Central memory CD8-positive, alpha-beta T cell (primary cell): Measurements from ENCODE around the gene LAMC3.

Experiments
- ATAC-seq: fragments of 150-1000 bp; cut with Tn5 transposase; replicated peaks from 2 replicates; pipeline ENCODE4 v1.10.0; 2022; ENCODE audit warnings: mild to moderate bottlenecking, moderate FRiP score, moderate number of reproducible peaks; ENCODE audit not compliant: poor library complexity, severe bottlenecking; ENCODE audit errors: extremely low read depth
- DNase-seq, 2 donors: peaks; one replicate each; pipeline ENCODE4 v3.0.0; 2021; ENCODE audit warnings: low spot score in 2 of 2
- H3K27ac Mint-ChIP-seq: one replicate; pipeline ENCODE4 v1.8.0; 2022; ENCODE audit warnings: low read depth, mild to moderate bottlenecking, moderate library complexity, mixed read lengths
- H3K27me3 Mint-ChIP-seq: one replicate; pipeline ENCODE4 v1.8.0; 2022; ENCODE audit warnings: mixed read lengths
- H3K36me3 Mint-ChIP-seq: one replicate; pipeline ENCODE4 v1.8.0; 2022; ENCODE audit warnings: mild to moderate bottlenecking, moderate library complexity, mixed read lengths; ENCODE audit not compliant: insufficient read depth
- H3K4me1 Mint-ChIP-seq: one replicate; pipeline ENCODE4 v1.8.0; 2022; ENCODE audit warnings: mixed read lengths
- H3K4me3 Mint-ChIP-seq: one replicate; pipeline ENCODE4 v1.8.0; 2022; ENCODE audit warnings: mild to moderate bottlenecking, moderate library complexity, mixed read lengths
- H3K9me3 Mint-ChIP-seq: one replicate; pipeline ENCODE4 v1.8.0; 2022; ENCODE audit warnings: mixed read lengths

Gene LAMC3

GRCh38 chr9:131081868-131082267, 72.9 kb downstream of the LAMC3 start:
- H3K27me3 Mint-ChIP-seq: peaks cover 20% of the 10 kb centered on the region
- H3K27ac Mint-ChIP-seq: no peak overlapping the region
- H3K4me1 Mint-ChIP-seq: no peaks in the 10 kb centered on the region
- no peak for DNase-seq
- H3K4me3 Mint-ChIP-seq: no peak overlapping the region
- H3K9me3 Mint-ChIP-seq: no peaks in the 10 kb centered on the region
- no peak for ATAC-seq
- H3K36me3 Mint-ChIP-seq: no peaks in the 10 kb centered on the region

DNA sequence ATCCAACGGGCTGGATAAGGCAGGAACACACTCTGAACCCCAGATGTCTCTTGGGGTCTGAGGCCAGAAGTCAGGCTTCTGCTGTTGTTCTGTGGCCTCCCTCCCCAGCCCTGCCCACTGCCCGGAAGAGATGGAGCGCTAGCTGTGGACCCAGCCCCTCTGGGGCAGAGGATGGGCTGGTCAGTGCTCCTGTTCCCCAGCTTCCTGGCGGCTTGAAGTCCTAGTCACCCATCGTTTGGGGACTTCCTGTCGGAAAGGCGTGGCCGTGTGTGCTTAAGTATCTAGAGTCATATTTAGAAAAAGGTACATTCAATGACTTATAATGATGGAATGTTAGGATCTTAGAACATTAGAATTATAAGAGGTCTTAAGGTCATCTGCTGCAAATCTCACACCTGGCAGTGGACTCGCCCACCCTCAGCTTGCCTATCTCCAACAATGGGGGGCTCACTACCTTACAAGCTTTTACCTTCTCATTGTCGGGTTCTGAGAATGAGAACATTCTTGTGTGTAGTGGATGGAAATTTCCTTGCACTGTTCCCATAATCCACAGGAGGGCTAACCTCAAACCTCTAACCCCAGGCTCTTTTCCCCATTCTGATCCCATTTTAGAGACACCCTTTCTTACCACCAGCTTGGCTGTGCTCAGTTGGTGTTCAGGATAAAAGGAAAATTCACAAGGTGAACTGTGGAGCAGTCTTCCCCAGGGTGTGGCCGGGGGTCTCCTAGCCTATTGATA, 74.0 kb downstream of the LAMC3 start:
- H3K36me3 Mint-ChIP-seq: no peaks in the 10 kb centered on the region
- H3K9me3 Mint-ChIP-seq: no peaks in the 10 kb centered on the region
- H3K27ac Mint-ChIP-seq: no peak overlapping the region

DNA sequence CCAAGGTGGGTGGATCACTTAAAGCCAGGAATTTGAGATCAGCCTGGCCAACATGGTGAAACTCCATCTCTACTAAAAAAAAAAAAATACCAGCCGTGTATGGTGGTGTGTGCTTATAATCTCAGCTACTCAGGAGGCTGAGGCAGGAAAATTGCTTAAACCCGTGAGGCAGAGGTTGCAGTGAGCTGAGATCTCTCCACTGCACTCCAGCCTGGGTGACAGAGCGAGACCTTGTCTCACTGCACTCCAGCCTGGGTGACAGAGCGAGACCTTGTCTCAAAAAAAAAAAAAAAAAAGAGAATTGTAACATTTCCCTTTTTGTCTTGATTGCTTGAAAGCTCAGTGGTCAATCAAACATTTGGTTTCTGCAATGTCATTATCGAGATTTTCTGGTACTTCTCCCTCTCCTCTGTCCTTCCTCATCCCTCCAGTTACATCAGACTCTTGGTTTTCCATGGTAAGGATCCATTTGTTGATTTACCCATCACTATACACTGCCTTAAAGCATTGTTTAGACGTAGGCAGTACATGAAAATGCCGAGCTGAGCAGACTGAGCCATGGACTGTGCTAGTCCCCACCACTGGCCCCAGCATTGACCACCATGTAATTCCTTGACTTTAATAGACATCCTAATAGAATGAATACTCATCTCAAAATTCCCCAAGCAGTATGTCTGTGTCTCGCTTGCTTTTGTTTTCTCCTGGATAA, 75.8 kb downstream of the LAMC3 start:
- Mint-ChIP-seq H3K4me1 (no peaks in the 10 kb centered on the region), H3K27ac (no peak overlapping the region), H3K9me3 (no peaks in the 10 kb centered on the region), H3K4me3 (no peak overlapping the region), H3K27me3 (peaks cover 34% of the 10 kb centered on the region), H3K36me3 (no peaks in the 10 kb centered on the region)
- ATAC-seq (no peak), DNase-seq (no peak)

More for the DNA sequence above, 74.0 kb downstream of the LAMC3 start:
- Mint-ChIP-seq H3K4me3 (no peak overlapping the region), H3K27me3 (peaks cover 31% of the 10 kb centered on the region), H3K4me1 (no peaks in the 10 kb centered on the region)
- DNase-seq (no peak), ATAC-seq (no peak)

- no peaks in the 10 kb centered on the region for H3K9me3 Mint-ChIP-seq
- no peak overlapping the region for H3K27ac Mint-ChIP-seq
- no peak overlapping the region for H3K4me3 Mint-ChIP-seq
- no peaks in the 10 kb centered on the region for H3K4me1 Mint-ChIP-seq
- peaks cover 33% of the 10 kb centered on the region for H3K27me3 Mint-ChIP-seq
- DNase-seq (no peak), ATAC-seq (no peak)
- no peaks in the 10 kb centered on the region for H3K36me3 Mint-ChIP-seq
Observed at GRCh38 chr9:131085370-131086122, 76.6 kb downstream of the LAMC3 start.

- no peaks in the 10 kb centered on the region for H3K4me1 Mint-ChIP-seq
- DNase-seq (no peak), ATAC-seq (no peak)
- no peak overlapping the region for H3K27ac Mint-ChIP-seq
- peaks cover 25% of the 10 kb centered on the region for H3K27me3 Mint-ChIP-seq
- H3K4me3 Mint-ChIP-seq: no peak overlapping the region
- H3K36me3 Mint-ChIP-seq: peaks cover 1% of the 10 kb centered on the region
- H3K9me3 Mint-ChIP-seq: no peaks in the 10 kb centered on the region
Observed at GRCh38 chr9:131087354-131087893, 78.5 kb downstream of the LAMC3 start.

DNA sequence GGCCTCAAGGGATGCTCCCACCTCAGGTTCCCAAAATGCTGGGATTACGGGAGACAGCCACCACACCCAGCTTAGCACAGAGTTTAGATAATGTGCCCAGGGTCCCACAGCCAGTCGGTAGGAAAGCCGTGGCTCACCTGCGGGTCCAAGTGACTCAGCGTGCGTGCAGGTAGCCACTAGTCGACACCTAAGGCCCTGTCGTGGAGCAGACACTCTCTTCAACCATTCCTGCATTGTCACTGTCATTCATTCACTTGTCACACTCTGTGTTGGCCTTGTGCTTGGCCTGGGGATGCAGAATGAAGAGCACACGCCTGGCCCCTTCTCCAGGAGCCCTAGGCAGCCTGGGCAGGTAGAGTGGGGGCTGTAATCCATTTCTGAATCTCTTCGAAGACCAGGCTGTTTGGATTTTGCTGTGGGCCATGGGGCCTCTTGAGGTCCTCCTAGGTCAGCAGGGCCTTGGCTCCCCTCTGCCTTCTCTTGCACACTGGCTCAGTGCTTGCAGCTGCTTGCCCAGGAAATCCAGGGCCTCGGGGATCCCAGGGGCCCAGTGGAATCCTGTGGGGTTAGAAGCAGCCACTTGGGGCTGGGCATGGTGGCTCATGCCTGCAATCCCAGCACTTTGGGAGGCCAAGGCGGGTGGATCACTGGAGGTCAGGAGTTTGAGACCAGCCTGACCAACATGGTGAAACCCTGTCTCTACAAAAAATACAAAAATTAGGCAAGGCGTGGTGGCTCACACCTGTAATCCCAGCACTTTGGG, 81.2 kb downstream of the LAMC3 start:
- no peak for ATAC-seq
- Mint-ChIP-seq H3K9me3 (no peaks in the 10 kb centered on the region), H3K36me3 (peaks cover 1% of the 10 kb centered on the region)

GRCh38 chr9:131091352-131091992, 82.5 kb downstream of the LAMC3 start:
- no peak overlapping the region for H3K4me3 Mint-ChIP-seq
- DNase-seq (no peak), ATAC-seq (no peak)
- no peaks in the 10 kb centered on the region for H3K4me1 Mint-ChIP-seq
- H3K9me3 Mint-ChIP-seq: no peaks in the 10 kb centered on the region
- peaks cover 46% of the 10 kb centered on the region for H3K27me3 Mint-ChIP-seq
- no peak overlapping the region for H3K27ac Mint-ChIP-seq
- peaks cover 1% of the 10 kb centered on the region for H3K36me3 Mint-ChIP-seq

More for the DNA sequence above, 81.2 kb downstream of the LAMC3 start:
- H3K4me1 Mint-ChIP-seq: no peaks in the 10 kb centered on the region
- H3K27me3 Mint-ChIP-seq: peaks cover 40% of the 10 kb centered on the region
- no peak overlapping the region for H3K4me3 Mint-ChIP-seq
- DNase-seq: no peak
- H3K27ac Mint-ChIP-seq: no peak overlapping the region

- Mint-ChIP-seq H3K4me3 (no peak overlapping the region), H3K27me3 (peaks cover 47% of the 10 kb centered on the region), H3K4me1 (peaks cover under 1% of the 10 kb centered on the region), H3K9me3 (no peaks in the 10 kb centered on the region), H3K27ac (no peak overlapping the region), H3K36me3 (peaks cover 1% of the 10 kb centered on the region)
- no peak for DNase-seq
- ATAC-seq: no peak
Observed at GRCh38 chr9:131092030-131092429, 83.1 kb downstream of the LAMC3 start.

- Mint-ChIP-seq H3K4me1 (peaks cover 5% of the 10 kb centered on the region), H3K4me3 (no peak overlapping the region), H3K27ac (no peak overlapping the region), H3K9me3 (no peaks in the 10 kb centered on the region), H3K36me3 (peaks cover 1% of the 10 kb centered on the region), H3K27me3 (peaks cover 47% of the 10 kb centered on the region)
- DNase-seq (no peak), ATAC-seq (no peak)
Observed at GRCh38 chr9:131092548-131093440, 83.8 kb downstream of the LAMC3 start.

GRCh38 chr9:131094015-131094414, 85.0 kb downstream of the LAMC3 start:
- no peaks in the 10 kb centered on the region for H3K9me3 Mint-ChIP-seq
- H3K36me3 Mint-ChIP-seq: peaks cover 1% of the 10 kb centered on the region
- DNase-seq (no peak), ATAC-seq (no peak)
- H3K4me1 Mint-ChIP-seq: peaks cover 5% of the 10 kb centered on the region
- H3K27ac Mint-ChIP-seq: no peak overlapping the region
- no peak overlapping the region for H3K4me3 Mint-ChIP-seq
- H3K27me3 Mint-ChIP-seq: peaks cover 49% of the 10 kb centered on the region

GRCh38 chr9:131094622-131095021, 85.6 kb downstream of the LAMC3 start:
- peaks cover 5% of the 10 kb centered on the region for H3K4me1 Mint-ChIP-seq
- ATAC-seq (no peak), DNase-seq (no peak)
- no peaks in the 10 kb centered on the region for H3K9me3 Mint-ChIP-seq
- H3K27ac Mint-ChIP-seq: no peak overlapping the region
- no peak overlapping the region for H3K4me3 Mint-ChIP-seq
- H3K36me3 Mint-ChIP-seq: peaks cover 1% of the 10 kb centered on the region
- H3K27me3 Mint-ChIP-seq: peaks cover 49% of the 10 kb centered on the region
